Endothelial cell of umbilical vein (primary cell): ENCODE results near the gene WDR31. TPM values are rescaled to one million over a fixed set of nuclear protein-coding genes. Genes with fewer than 3 reads are reported as not detected.

Experiments used
- BruUV-seq: library from RNA; stranded (reverse); fragments of 400-500 nt; replicated peaks from 2 replicates; lab custom pipeline; 2021; lab: Mats Ljungman, UMichigan
- CTCF ChIA-PET: fragments of 300-600, 350-600 bp; sonication (Branson Sonifier 250); formaldehyde crosslinking; loops from one replicate; lab custom pipeline; 2021; ENCODE audit warnings: antibody characterized with exemption, inconsistent platforms; lab: Charles Lee
- POLR2A ChIA-PET: fragments of 300-600, 350-600 bp; sonication (Branson Sonifier 250); formaldehyde crosslinking; loops from one replicate; lab custom pipeline; 2021; ENCODE audit warnings: antibody characterized with exemption, inconsistent platforms; lab: Charles Lee
- DNase-seq: peaks from one replicate; pipeline ENCODE4 v3.0.0-alpha.2; 2011; ENCODE audit warnings: low read depth, low spot score
- FAIRE-seq: peaks from 2 replicates; lab custom pipeline; 2011; peaks lifted over from hg19 to GRCh38; lab: Jason Lieb, UNC
- H2AFZ ChIP-seq: 2 replicates; pipeline ENCODE4 v1.6.0; 2012; ENCODE audit warnings: low read depth, low read length, control low read depth, inconsistent platforms
- H3K27ac ChIP-seq: 2 replicates; pipeline ENCODE4 v1.5.1; 2011; ENCODE audit warnings: low read depth, mild to moderate bottlenecking, control low read depth, low read length, moderate library complexity; ENCODE audit not compliant: insufficient read depth
- H3K27me3 ChIP-seq, 2 experiments: 2 replicates each; pipeline versions ENCODE4 v1.6.0 to v1.6.1; 2011; ENCODE audit warnings: low read length in 2 of 2, mixed read lengths in 1 of 2; ENCODE audit not compliant: control insufficient read depth in 2 of 2, insufficient read depth in 2 of 2
- H3K36me3 ChIP-seq, 2 experiments: 2 replicates in 1 of 2; 3 replicates in 1 of 2; pipeline ENCODE4 v1.5.1; 2011; ENCODE audit warnings: low read length in 2 of 2, mild to moderate bottlenecking in 1 of 2, moderate library complexity in 1 of 2; ENCODE audit not compliant: control insufficient read depth in 2 of 2, insufficient read depth in 2 of 2; ENCODE audit errors: extremely low read depth in 1 of 2
- H3K4me1 ChIP-seq: 3 replicates; pipeline ENCODE4 v1.5.1; 2011; ENCODE audit warnings: mild to moderate bottlenecking, low read length; ENCODE audit not compliant: control insufficient read depth, insufficient read depth; ENCODE audit errors: extremely low read depth
- H3K4me2 ChIP-seq: 2 replicates; pipeline ENCODE4 v1.6.1; 2011; ENCODE audit warnings: low read length, control low read depth, mixed read lengths; ENCODE audit not compliant: insufficient read depth
- H3K4me3 ChIP-seq, 3 experiments: fragments of 200-600 bp in 1 of 3; sonication (generic), shearing (Covaris generic) in 1 of 3; replicated peaks in 1 of 3; 2 replicates each; pipeline ENCODE4 v1.5.1; 2011 to 2016; ENCODE audit warnings: control low read depth in 3 of 3, low read length in 3 of 3, mild to moderate bottlenecking in 2 of 3, inconsistent platforms in 1 of 3, low read depth in 1 of 3, moderate library complexity in 1 of 3; ENCODE audit not compliant: insufficient read depth in 1 of 3
- H3K79me2 ChIP-seq: 2 replicates; pipeline ENCODE4 v1.6.0; 2012; ENCODE audit warnings: low read length, inconsistent platforms; ENCODE audit not compliant: control insufficient read depth, insufficient read depth
- H3K9ac ChIP-seq: replicated peaks from 2 replicates; pipeline ENCODE3; 2011; ENCODE audit warnings: low read length, control low read depth; ENCODE audit not compliant: insufficient read depth; ENCODE audit errors: extremely low read depth
- H3K9me1 ChIP-seq: replicated peaks from 3 replicates; pipeline ENCODE4 v1.6.0; 2011; ENCODE audit warnings: mild to moderate bottlenecking, low read length; ENCODE audit not compliant: control insufficient read depth, insufficient read depth; ENCODE audit errors: extremely low read depth
- H3K9me3 ChIP-seq: replicated peaks from 2 replicates; pipeline ENCODE4 v1.5.1; 2012; ENCODE audit warnings: low read length, inconsistent platforms; ENCODE audit not compliant: control insufficient read depth, insufficient read depth
- H4K20me1 ChIP-seq: replicated peaks from 2 replicates; pipeline ENCODE3; 2011; ENCODE audit warnings: mild to moderate bottlenecking, low read length; ENCODE audit not compliant: control insufficient read depth, insufficient read depth; ENCODE audit errors: extremely low read depth
- CTCF ChIP-seq, 2 donors: IDR thresholded peaks; 1 replicate in 1 of 2; 2 replicates in 1 of 2; pipeline ENCODE4 v1.5.1; 2011; ENCODE audit warnings: low read length in 2 of 2, mild to moderate bottlenecking in 2 of 2, moderate library complexity in 2 of 2, control low read depth in 1 of 2, inconsistent platforms in 1 of 2, low read depth in 1 of 2; ENCODE audit not compliant: insufficient read depth in 1 of 2; ENCODE audit errors: extremely low read depth in 1 of 2
- EZH2 ChIP-seq: IDR thresholded peaks from 2 replicates; pipeline ENCODE4 v1.6.1; 2012; ENCODE audit warnings: borderline replicate concordance, low read depth, mild to moderate bottlenecking, moderate library complexity, low read length, inconsistent platforms; ENCODE audit not compliant: severe bottlenecking
- FOS ChIP-seq: IDR thresholded peaks from 2 replicates; pipeline ENCODE4 v1.6.1; 2011; ENCODE audit warnings: mild to moderate bottlenecking, low read length, moderate library complexity, borderline replicate concordance; ENCODE audit not compliant: insufficient read depth
- GATA2 ChIP-seq: IDR thresholded peaks from 2 replicates; pipeline ENCODE4 v1.7.0; 2011; ENCODE audit warnings: low read depth, mild to moderate bottlenecking, moderate library complexity, mixed read lengths, low read length; ENCODE audit not compliant: insufficient read length, insufficient read depth
- JUN ChIP-seq: IDR thresholded peaks from 2 replicates; pipeline ENCODE4 v1.6.1; 2011; ENCODE audit warnings: borderline replicate concordance, low read depth; ENCODE audit not compliant: insufficient read length, insufficient read depth
- MAX ChIP-seq: IDR thresholded peaks from 2 replicates; pipeline ENCODE4 v1.6.1; 2011; ENCODE audit not compliant: insufficient read depth, insufficient read length
- MYC ChIP-seq: IDR thresholded peaks from one replicate; pipeline ENCODE4 v1.6.1; 2011; ENCODE audit warnings: mild to moderate bottlenecking, low read depth, low read length
- POLR2A ChIP-seq: IDR thresholded peaks from 2 replicates; pipeline ENCODE4 v1.6.1; 2012; ENCODE audit warnings: low read depth, mild to moderate bottlenecking, control low read depth, low read length
- POLR2AphosphoS5 ChIP-seq: IDR thresholded peaks from 2 replicates; pipeline ENCODE4 v1.6.1; 2012; ENCODE audit warnings: low read depth, mild to moderate bottlenecking, control low read depth, low read length, moderate library complexity; ENCODE audit not compliant: insufficient read depth
- dilution Hi-C: fragments of 300-500 bp; cut with MboI; formaldehyde crosslinking; loops from one replicate; pipeline ENCODE4 v1.15.0; 2019; ENCODE audit warnings: low sequenced_read_pairs; ENCODE audit not compliant: extremely low pct_ligation_motif_present
- intact Hi-C: fragments of 100-400 bp; cut with micrococcal nuclease; formaldehyde crosslinking; loops from one replicate; pipeline ENCODE4 v1.10.0; 2022
- polyA plus RNA-seq, 4 experiments: library from polyadenylated mRNA; depleted of rRNA in 3 of 4; stranded (reverse) in 3 of 4; unstranded in 1 of 4; fragments of >200 nt; gene quantifications; 2 replicates each; pipeline versions ENCODE4 v1.2.1 to v1.2.3, GENCODE V29; 2011 to 2012; ENCODE audit warnings: missing spikeins in 1 of 4
- total RNA-seq: library from RNA; stranded (reverse); gene quantifications from 2 replicates; pipeline ENCODE4 v1.2.3, GENCODE V29; 2021

WDR31 gene
- total and polyA plus RNA-seq, 2 donors (not counting 3 experiments of a cell fraction or from before 2014, with no cell fraction given) = 0.22 to 1.00 TPM

GRCh38 chr9:113289091-113289490, 51.0 kb downstream of the WDR31 start:
- Histone ChIP-seq H3K9me3 (no peaks in the 10 kb centered on the region), H3K4me3 (no peak overlapping the region), H4K20me1 (no peaks in the 10 kb centered on the region), H3K4me2 (no peak overlapping the region), H3K27ac (no peak overlapping the region), H3K79me2 (no peaks in the 10 kb centered on the region), H3K4me1 (no peaks in the 10 kb centered on the region), H3K27me3 (no peaks in the 10 kb centered on the region), H3K9ac (no peak overlapping the region), H2AFZ (no peak overlapping the region), H3K9me1 (no peaks in the 10 kb centered on the region), H3K36me3 (peaks cover 33 to 34% of the 10 kb centered on the region in 2 experiments)
- intact Hi-C loops = no loop called here
- DNase-seq = peak; percentile 14
- ChIA-PET CTCF (no interaction called here), POLR2A (no interaction called here)
- dilution Hi-C loops = no loop called here
- no peak for TF ChIP-seq MYC
- no TSS peak for BruUV-seq
- no peak for FAIRE-seq

- no peaks in the 10 kb centered on the region for H3K9me3 ChIP-seq
- H2AFZ ChIP-seq = no peak overlapping the region
- H3K9ac ChIP-seq = no peak overlapping the region
- no peaks in the 10 kb centered on the region for H3K9me1 ChIP-seq
- ChIA-PET CTCF (no interaction called here), POLR2A (no interaction called here)
- no peaks in the 10 kb centered on the region for H3K27me3 ChIP-seq
- peaks cover 23 to 27% of the 10 kb centered on the region in 2 experiments for H3K36me3 ChIP-seq
- no peak for DNase-seq
- intact Hi-C loops = no loop called here
- H3K79me2 ChIP-seq = peaks cover 7% of the 10 kb centered on the region
- H3K4me1 ChIP-seq = peaks cover 3% of the 10 kb centered on the region
- no TSS peak for BruUV-seq
- no peak overlapping the region for H3K27ac ChIP-seq
- dilution Hi-C loops = no loop called here
- H3K4me3 ChIP-seq = no peak overlapping the region
- H4K20me1 ChIP-seq = no peaks in the 10 kb centered on the region
- H3K4me2 ChIP-seq = no peak overlapping the region
- no peak for TF ChIP-seq POLR2A
- no peak for TF ChIP-seq GATA2
- TF ChIP-seq EZH2 = no peak
- TF ChIP-seq CTCF (IDR thresholded peaks at IDR 0.05; ENCODE audit: extremely low read depth in 1 of 2, insufficient read depth in 1 of 2, low read depth in 1 of 2, low read length in 2 of 2) = no peak
- TF ChIP-seq POLR2AphosphoS5 = no peak
- TF ChIP-seq MAX = no peak
- no peak for TF ChIP-seq FOS
- no peak for TF ChIP-seq MYC
- TF ChIP-seq JUN = no peak
- FAIRE-seq = no peak
Observed at GRCh38 chr9:113281356-113281755, 58.7 kb downstream of the WDR31 start.
